GM21786 (cell line): ENCODE measurements around the gene COA6.
A peak's percentile ranks its signal among the peaks of the same experiment; 100 is the strongest.

Source experiments
- ATAC-seq: cut with Tn5 transposase; IDR thresholded peaks from one replicate; pipeline ENCODE4 v1.9.1; 2021; ENCODE audit not compliant: unreplicated experiment

The COA6 gene

DNA sequence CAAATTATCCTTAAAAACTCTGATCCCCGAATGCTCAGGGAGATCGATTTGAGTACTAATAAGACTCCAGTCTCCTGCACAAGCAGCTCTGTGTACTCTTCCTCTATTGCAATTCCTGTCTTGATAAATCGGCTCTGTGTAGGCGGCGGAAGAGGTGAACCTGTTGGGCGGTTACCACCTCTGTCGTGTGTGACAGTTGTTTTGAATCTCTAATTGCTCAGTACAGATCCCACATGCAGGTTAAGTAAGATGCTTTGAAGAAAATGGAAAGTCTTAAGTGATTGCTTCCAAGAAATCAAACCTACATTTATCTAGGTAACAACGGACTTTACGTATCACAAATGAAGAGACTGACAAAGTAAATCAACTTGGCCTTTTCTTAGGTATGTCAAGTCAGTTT lies 35.5 kb downstream of the COA6 start:
- ATAC-seq, result no peak

DNA sequence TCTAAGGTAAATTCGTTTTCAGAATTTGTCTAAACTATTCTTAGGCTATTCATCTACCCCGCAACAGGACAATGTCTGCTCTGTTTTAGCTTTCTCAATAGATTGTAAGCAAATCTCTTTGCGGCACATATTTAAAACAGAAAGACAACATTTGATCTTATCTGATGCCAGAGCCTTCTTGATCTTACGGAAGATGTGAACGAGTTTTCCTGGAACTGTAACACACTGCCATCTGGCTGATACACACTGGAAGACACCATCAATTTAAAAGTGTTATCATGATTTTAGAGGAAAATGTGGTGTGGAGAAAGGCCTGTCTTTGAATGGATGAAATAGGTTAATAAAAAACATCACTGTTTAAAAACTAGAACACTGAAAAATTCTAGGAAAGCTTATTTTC lies 36.1 kb downstream of the COA6 start:
- ATAC-seq, result no peak

DNA sequence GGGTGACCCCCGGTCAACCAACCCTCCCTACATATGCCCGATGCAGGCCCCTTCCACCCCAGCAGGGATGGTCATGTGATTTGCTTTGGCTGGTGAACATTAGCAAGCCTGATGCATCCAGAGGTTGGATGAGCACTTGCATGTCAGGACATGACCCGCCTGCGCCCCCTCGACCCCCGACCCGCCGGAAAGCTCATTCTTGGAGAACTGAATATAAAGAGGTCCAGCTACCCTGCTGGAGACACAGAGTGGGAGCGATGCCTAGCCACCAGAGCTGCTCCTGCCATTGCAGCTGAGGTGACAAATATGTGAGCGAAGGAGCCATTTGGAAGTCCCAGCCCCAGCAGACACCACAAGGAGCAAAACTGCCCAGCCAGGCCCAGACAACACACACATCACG lies 39.6 kb downstream of the COA6 start:
- ATAC-seq, result no peak

DNA sequence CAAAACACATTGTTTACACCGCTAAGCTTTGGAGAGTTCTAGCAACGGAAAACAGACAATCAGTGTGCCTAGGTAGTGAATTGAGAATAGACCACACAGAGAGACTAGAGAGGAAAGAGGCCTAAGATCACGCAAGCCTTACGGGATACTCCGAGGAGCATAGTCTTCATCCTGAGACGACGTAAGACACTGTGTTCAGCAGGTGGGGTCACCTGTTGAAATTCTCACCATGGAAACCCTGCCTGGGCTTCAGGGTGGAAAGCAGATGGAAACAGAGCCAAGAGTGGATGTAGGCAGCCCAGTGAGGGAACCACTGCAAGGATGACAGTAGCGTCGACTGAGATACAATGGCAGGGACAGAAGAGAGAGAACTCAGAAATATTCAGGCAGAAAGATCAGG lies 40.2 kb downstream of the COA6 start:
- no peak for ATAC-seq

DNA sequence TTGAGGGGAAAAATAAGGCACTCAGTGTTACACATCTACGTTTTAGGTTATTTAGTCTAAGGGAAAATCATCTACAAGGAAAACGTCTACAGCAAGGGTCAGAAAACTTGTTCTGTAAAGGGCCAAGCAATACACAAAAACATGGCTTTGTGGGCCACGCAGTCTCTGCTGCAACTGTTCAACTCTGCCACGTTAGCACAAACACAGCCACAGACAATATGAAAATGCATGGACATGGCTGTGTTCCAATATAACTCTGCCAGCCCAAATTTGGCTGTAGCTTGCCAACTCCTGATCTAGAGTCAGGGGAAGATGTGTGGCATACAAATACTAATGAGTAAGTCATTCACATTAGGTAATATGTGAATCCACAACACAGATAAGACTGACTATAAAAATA lies 40.7 kb downstream of the COA6 start:
- no peak for ATAC-seq

DNA sequence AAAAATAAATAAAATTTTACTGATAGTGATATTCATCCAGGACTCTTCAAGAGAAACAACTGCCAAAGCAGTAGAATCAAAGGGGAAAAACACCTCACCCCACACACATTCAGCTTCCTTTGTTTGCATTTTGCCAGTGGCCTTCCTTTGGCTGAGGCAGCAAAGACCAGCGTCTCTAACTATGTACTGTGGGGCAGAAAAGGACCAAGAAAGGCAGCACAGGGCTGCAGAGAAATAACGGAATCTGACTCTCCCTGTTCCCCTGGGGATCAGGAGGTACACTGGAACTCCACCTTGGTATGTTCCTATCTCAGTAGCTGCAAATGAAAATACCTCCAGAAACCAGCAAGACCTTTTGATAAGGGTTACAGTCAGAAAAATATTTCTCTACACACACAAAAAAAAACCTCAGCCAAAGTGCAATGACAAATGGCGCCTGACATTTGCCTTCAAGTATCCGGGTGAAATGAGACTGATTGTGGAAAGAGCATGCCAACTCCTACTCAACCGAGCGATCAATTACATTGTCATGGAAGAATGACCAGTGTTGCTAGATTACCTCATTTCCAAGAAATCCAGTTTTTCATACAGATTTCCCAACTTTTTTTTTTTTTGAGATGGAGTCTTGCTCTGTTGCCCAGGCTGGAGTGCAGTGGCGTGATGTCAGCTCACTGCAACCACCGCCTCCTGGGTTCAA lies 54.8 kb downstream of the COA6 start:
- no peak for ATAC-seq

DNA sequence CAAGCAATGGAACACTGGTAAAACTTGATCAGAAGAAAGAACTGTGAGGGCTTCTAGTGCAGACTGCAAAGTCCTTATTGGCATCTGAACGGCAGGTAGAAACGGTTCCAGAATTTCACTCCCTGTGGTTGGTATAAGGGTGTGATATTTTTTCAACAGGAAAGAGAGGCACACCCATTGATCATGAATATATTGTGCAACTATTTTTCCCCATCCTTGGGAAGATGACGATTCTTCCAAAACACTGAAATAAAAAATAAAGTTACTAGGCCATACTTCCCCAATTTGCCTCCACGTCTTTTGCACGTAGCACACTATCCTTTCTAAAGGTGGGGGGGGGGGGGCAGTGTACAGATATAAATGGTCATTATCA lies 56.2 kb downstream of the COA6 start:
- no peak for ATAC-seq

DNA sequence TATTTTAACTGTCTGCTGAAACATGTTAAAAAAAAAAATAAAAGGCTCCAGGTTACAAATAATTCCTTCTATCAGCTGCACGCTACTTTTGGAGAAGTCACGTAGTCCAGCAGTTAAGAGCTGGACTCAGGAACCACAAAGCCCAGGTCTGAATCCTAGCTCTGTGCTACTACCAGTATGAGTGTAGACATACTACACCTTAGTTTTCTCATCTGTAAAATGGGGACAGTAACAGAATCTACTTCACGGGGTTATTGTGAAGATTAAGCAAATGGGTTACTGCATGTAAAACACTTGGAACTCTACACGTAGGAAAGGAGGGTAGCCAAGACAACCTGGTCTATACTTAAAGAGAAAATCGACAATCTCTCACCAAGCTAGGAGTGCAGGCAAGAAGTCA lies 57.4 kb downstream of the COA6 start:
- ATAC-seq, result no peak

DNA sequence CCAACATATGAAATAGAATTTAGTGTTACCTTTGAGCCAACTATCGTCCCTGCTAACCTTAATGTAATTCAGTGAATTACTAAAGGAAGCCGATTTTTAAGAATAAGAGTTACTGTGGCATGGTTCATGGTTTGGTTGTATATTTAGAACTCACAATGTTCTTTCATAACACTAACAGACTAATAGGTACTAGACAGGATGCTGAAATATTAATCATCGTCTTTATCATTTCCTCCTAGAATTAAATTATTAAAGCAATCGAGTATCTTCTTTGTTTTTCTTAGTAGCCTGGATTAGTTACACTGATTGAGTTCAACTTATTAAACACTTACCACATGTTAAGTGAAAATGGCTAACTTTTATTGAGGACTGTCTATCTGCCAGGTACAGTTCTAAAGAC lies 58.0 kb downstream of the COA6 start:
- no peak for ATAC-seq

DNA sequence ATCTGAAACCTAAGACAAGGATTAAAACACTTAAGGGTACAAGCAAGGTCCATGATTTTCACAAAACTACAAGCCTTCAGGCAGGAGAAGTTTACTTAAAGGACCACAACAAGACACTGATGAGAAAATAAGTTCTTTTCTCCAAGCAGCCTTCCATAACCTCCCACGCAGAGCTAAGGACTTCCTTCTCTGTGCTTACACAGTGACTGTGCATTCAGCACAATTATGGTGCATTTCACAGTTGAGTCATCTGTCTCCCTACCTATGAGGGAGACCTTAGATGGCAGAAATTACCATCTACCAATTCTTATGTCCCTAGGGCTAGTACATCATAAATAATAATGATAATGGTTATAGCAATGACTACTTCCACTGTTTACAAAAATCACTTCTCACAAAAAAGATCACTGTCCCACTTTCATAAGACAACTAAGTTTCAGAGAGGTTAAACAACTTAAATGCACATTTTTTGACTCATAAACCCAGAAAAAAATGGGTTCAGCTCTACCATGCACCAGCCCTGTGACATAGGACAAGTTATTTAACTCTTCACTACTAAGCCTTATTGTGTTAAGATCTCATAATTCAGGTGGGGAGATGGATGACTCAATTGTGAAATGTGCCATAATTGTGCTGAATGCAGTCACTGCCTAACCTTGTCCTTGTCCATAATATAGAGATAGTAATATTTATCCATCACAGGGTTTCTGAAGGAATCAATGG lies 60.5 kb downstream of the COA6 start:
- peak; percentile 83 for ATAC-seq
